ENCODE results near the gene PCDHB2. TPM values are rescaled to one million over a fixed set of nuclear protein-coding genes. Genes with fewer than 3 reads are reported as not detected.
"Not testable (repeated sequence)": the region's sequence is repeated elsewhere in the genome, so short reads cannot be mapped to it uniquely, and the experiment has no call there.

The PCDHB2 gene
- total RNA-seq, 4 donors from 2014 or later, result 0.53 to 2.3 (median 0.97) TPM

DNA sequence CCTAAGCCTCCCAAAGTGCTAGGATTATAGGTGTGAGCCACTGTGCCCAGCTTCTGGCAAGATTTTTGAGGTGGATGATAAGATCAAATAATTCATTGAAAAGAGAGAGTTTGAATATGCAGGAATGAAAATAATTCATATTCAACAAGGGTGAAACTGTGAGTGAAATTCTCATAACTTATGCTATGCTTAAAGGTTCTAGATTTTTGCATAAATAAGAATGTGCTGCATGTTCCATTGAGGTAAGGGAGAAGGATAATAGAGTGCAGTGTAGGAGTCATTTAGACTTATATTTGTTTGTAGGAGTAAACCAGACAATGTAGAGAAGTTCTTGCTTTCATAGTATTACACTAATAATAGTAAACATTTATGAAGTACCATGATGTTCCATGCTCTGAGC lies 12.2 kb upstream of the PCDHB2 start:
- Histone ChIP-seq H3K36me3 (no peaks in the 10 kb centered on the region), H3K4me1 (no peaks in the 10 kb centered on the region), H3K27me3 (peaks cover 0 to 24% (median 2%) of the 10 kb centered on the region in 4 donors), H3K4me3 (no peak overlapping the region), H3K9me3 (peaks cover 0 to 17% (median 0%) of the 10 kb centered on the region in 3 donors), H3K27ac (no peak overlapping the region)
- intact Hi-C loops (cut with DNase I), result no loop called here
- DNase-seq, result no peak
- no peak for TF ChIP-seq POLR2A (IDR thresholded peaks at IDR 0.05)
- TF ChIP-seq, protein P1, sequence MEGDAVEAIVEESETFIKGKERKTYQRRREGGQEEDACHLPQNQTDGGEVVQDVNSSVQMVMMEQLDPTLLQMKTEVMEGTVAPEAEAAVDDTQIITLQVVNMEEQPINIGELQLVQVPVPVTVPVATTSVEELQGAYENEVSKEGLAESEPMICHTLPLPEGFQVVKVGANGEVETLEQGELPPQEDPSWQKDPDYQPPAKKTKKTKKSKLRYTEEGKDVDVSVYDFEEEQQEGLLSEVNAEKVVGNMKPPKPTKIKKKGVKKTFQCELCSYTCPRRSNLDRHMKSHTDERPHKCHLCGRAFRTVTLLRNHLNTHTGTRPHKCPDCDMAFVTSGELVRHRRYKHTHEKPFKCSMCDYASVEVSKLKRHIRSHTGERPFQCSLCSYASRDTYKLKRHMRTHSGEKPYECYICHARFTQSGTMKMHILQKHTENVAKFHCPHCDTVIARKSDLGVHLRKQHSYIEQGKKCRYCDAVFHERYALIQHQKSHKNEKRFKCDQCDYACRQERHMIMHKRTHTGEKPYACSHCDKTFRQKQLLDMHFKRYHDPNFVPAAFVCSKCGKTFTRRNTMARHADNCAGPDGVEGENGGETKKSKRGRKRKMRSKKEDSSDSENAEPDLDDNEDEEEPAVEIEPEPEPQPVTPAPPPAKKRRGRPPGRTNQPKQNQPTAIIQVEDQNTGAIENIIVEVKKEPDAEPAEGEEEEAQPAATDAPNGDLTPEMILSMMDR (IDR thresholded peaks at IDR 0.05), result no peak

DNA sequence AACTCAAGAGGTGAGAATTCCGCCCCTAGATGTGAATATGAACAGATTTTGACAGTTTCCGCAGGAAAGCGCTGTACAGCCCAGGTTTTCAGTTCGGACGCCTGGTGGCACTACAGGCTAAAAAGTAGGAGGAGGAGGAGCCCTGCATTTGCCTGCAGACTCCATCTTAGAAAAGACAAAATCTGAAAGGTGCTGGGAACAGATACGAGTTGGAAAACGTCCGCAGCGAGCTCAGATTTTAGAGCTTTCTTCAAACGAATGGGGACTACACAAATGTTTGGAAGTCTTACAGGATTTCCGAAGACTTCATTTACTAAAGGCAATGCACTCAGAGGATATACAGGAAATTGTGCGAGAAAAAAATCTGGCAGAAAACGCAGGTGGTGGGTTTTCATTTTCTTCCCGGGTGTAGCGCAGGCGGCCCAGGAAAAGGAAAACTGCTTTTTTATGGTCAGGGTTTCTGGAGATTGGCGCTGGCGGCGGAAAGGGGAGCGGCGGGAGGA lies 9.9 kb upstream of the PCDHB2 start:
- H3K36me3 ChIP-seq, result no peaks in the 10 kb centered on the region
- peak overlapping the region in 1 of 4 donors; percentile 42 for H3K27ac ChIP-seq
- no peaks in the 10 kb centered on the region for H3K4me1 ChIP-seq
- DNase-seq, result no peak
- intact Hi-C loops (cut with DNase I), result no loop called here
- 11 to 16% methylated on average over 21 of the region's 21 CpGs for WGBS, 2 donors
- no peak for TF ChIP-seq POLR2A (IDR thresholded peaks at IDR 0.05)
- TF ChIP-seq, protein P1 (IDR thresholded peaks at IDR 0.05), result peak in 2 of 6 experiments; percentile 32 to 37
- H3K27me3 ChIP-seq, result peaks cover 0 to 10% (median 0%) of the 10 kb centered on the region in 4 donors
- H3K9me3 ChIP-seq, result peaks cover 0 to 4% (median 0%) of the 10 kb centered on the region in 3 donors
- peak overlapping the region; percentile 24 to 56 (median 37) for H3K4me3 ChIP-seq

DNA sequence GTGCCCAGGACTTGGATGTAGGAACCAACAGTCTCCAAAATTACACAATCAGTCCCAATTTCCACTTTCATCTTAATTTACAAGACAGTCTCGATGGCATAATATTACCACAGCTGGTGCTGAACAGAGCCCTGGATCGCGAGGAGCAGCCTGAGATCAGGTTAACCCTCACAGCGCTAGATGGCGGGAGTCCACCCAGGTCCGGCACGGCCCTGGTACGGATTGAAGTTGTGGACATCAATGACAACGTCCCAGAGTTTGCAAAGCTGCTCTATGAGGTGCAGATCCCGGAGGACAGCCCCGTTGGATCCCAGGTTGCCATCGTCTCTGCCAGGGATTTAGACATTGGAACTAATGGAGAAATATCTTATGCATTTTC lies 837 bp downstream of the PCDHB2 start:
- Histone ChIP-seq H3K9me3 (peaks cover 0 to 34% (median 33%) of the 10 kb centered on the region in 3 donors), H3K27me3 (peaks cover 0 to 27% (median 0%) of the 10 kb centered on the region in 4 donors), H3K4me3 (peak overlapping the region in 3 of 4 donors; percentile 35 to 59 (median 36)), H3K27ac (no peak overlapping the region), H3K36me3 (no peaks in the 10 kb centered on the region), H3K4me1 (no peaks in the 10 kb centered on the region)
- WGBS, 2 donors, result 34 to 53% methylated on average over 12 of the region's 12 CpGs
- intact Hi-C loops (cut with DNase I), result no loop called here
- no peak for TF ChIP-seq POLR2A (IDR thresholded peaks at IDR 0.05)
- TF ChIP-seq, protein P1 (IDR thresholded peaks at IDR 0.05), result no peak
- no peak for DNase-seq

DNA sequence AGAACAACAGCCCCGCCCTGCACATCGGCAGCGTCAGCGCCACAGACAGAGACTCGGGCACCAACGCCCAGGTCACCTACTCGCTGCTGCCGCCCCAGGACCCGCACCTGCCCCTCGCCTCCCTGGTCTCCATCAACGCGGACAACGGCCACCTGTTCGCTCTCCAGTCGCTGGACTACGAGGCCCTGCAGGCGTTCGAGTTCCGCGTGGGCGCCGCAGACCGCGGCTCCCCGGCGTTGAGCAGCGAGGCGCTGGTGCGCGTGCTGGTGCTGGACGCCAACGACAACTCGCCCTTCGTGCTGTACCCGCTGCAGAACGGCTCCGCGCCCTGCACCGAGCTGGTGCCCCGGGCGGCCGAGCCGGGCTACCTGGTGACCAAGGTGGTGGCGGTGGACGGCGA lies 1.8 kb downstream of the PCDHB2 start:
- no CpG with 5 or more reads among the region's 46 CpGs for WGBS, 2 donors
- H3K4me3 ChIP-seq; H3K36me3 ChIP-seq; H3K27ac ChIP-seq; DNase-seq; H3K4me1 ChIP-seq; intact Hi-C loops (cut with DNase I): not testable (repeated sequence)
- Histone ChIP-seq H3K9me3 (peaks cover 0 to 43% (median 42%) of the 10 kb centered on the region in 3 donors), H3K27me3 (peaks cover 0 to 33% (median 0%) of the 10 kb centered on the region in 4 donors)

DNA sequence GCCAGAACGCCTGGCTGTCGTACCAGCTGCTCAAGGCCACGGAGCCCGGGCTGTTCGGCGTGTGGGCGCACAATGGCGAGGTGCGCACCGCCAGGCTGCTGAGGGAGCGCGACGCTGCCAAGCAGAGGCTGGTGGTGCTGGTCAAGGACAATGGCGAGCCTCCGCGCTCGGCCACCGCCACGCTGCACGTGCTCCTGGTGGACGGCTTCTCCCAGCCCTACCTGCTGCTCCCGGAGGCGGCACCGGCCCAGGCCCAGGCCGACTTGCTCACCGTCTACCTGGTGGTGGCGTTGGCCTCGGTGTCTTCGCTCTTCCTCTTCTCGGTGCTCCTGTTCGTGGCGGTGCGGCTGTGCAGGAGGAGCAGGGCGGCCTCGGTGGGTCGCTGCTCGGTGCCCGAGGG lies 2.2 kb downstream of the PCDHB2 start:
- WGBS, 2 donors, result no CpG with 5 or more reads among the region's 38 CpGs
- H3K4me3 ChIP-seq; intact Hi-C loops (cut with DNase I); H3K36me3 ChIP-seq; H3K27ac ChIP-seq; DNase-seq; H3K4me1 ChIP-seq: not testable (repeated sequence)
- Histone ChIP-seq H3K27me3 (peaks cover 0 to 33% (median 0%) of the 10 kb centered on the region in 4 donors), H3K9me3 (peaks cover 0 to 47% (median 46%) of the 10 kb centered on the region in 3 donors)

DNA sequence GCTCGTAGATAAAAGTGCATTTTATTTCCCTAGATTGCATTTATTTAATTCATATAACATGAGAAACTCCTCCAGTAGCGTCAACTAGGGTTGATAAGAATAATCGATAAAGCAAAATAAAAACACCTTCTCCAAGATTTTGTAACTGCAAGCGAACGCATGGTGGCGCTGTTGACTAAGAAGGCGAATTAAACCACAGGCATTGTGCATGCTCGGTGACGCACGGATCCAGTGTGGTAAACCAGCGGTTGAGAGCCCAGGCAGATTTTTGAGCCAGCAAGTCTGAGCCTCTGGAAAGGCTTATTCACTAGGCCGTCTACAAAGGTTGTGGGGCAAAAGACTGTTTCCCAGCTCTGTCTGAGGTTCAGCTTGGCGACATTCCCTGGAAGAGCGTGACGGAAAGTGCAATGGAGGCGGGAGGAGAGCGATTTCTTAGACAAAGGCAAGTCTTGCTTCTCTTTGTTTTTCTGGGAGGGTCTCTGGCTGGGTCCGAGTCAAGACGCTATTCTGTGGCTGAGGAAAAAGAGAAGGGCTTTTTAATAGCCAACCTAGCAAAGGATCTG lies 5.9 kb downstream of the PCDHB2 start, which contains the start of gene PCDHB3:
Gene PCDHB3 (plus strand): TSS at position 231 of the 563 bp plus-strand sequence. CDS start 177 bp downstream, at position 408.
- Histone ChIP-seq H3K9me3 (peaks cover 0 to 49% (median 35%) of the 10 kb centered on the region in 3 donors), H3K4me3 (peak within 1 kb of the TSS in 3 of 4 donors; percentile 15 to 41 (median 20)), H3K4me1 (no peaks in the 10 kb centered on the region), H3K27me3 (peaks cover 0 to 19% (median 0%) of the 10 kb centered on the region in 4 donors), H3K27ac (no peak within 1 kb of the TSS), H3K36me3 (no peaks in the 10 kb centered on the region)
- intact Hi-C loops (cut with DNase I), result no loop called here
- DNase-seq, result no peak
- 23 to 28% methylated on average over 18 to 19 of the region's 19 CpGs for WGBS, 2 donors
- TF ChIP-seq, protein P1 (IDR thresholded peaks at IDR 0.05), result peak in 2 of 6 experiments; percentile 3 to 31
- TF ChIP-seq POLR2A (IDR thresholded peaks at IDR 0.05), result no peak
